Putamen (tissue), 1 donor: Measurements from ENCODE around the gene KATNIP.

ENCODE experiments used
- DNase-seq: peaks from one replicate; pipeline ENCODE4 v3.0.0-alpha.2; 2016; ENCODE audit warnings: low spot score

The KATNIP gene

DNA sequence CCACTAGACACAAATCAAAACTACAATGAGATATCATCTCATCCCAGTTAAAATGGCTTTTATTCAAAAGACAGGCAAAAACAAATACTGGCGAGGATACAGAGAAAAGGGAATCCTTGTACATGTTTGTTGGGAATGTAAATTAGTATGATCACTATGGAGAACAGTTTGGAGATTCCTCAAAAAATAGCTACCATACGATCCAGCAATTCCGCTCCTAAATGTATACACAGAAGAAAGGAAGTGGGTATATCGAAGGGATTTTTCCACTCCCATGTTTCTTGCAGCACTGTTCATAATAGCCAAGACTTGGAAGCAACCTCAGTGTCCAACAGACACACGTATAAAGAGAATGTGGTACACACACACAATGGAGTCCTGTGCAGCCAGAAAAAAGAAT is 35.3 kb downstream of the KATNIP start:
- DNase-seq, result no peak

GRCh38 chr16:27586711-27587110 is 36.8 kb downstream of the KATNIP start:
- DNase-seq, result no peak

DNA sequence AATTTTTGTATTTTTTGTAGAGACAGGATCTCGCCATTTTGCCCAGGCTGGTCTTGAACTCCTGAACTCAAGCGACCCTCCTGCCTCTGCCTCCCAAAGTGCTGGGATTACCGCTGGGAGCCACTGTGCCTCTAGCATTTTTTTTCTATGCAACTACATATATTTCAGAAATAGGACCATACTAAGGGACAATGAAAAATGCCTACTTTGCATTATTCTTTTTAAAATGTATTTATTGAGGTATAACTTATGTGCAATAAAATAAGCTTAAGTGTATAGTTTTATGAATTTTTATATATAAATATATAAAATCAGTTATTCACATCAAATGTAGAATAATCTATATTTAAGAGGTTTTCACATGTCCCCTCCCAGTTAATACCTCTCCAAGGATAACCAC is 38.1 kb downstream of the KATNIP start:
- DNase-seq, result no peak

- DNase-seq, result no peak
Measured at GRCh38 chr16:27591837-27592236, 41.9 kb downstream of the KATNIP start.

- no peak for DNase-seq
Measured at GRCh38 chr16:27595475-27595874, 45.5 kb downstream of the KATNIP start.

GRCh38 chr16:27595993-27596392 is 46.0 kb downstream of the KATNIP start:
- DNase-seq, result no peak

GRCh38 chr16:27596411-27596810 is 46.5 kb downstream of the KATNIP start:
- no peak for DNase-seq

DNA sequence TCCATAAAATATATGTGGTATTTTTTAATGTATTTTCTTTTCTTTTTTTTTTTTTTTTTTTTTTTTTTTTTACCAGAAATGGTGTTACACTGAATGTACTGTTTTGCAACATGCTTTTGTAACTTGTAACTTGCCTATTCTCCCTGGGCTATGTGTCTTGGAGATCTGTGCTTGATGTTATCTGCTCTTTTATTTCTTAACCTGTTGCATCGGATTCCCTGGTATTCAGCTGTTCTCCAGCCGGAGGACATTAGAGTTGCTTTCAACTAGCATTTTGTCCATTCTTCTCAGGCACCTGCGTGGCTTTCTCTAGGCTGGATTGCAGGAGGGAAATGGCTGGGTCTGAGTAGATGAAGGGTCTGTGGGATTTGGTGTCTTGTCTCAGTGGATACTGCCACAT is 47.4 kb downstream of the KATNIP start:
- no peak for DNase-seq

- no peak for DNase-seq
Measured at GRCh38 chr16:27598220-27598619, 48.3 kb downstream of the KATNIP start.

DNA sequence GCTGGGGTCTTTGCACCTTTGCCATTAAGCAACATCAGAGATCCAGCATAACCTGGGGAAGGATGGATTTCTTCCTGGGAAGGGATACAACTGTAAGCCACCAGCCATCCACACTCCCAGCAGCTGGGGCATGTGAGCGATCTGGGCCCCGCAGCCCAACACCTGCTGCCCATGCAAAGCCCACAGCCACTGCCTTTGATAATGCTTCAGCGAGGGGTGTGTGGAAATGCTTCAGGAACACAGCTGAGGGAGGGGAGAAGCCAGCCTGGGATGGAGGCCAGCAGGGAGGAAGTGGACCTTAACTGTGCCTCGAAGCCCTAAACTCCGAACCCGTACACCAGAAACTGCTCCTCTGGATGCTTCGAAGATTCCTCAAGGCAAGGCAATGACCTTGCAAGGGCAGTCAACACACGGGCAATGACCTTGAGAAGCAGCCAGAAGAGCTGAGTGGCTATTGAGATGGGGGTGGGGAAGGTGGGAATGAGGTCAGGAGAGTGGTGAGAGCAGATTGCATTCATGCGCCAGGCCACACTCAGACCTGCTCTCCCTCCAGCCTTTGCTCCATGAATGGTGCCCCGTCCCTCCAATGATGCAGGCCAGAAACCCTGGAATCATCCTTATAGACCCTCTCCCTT is 49.1 kb downstream of the KATNIP start:
- no peak for DNase-seq

DNA sequence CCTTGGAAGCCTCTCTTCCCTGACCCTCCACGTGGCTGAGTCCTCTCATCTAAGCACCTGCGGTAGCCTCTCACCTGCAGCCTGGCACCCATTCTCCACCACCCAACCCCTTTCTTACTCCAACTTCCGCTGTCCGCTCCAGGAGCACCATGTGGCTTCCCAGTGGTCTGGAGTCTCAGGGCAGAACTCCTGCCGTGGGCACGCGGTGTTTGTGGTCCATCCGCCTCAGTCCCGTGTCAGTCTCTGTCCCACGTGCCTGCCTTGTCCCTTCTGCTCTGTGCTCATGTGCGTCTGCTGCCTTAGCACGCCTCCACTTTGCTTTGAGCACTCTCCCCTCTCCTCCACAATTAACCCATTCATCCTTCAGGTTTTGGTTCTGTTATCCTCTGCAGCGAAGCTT is 49.7 kb downstream of the KATNIP start:
- DNase-seq, result no peak
